ENCODE results near the gene HAGHL. TPM values are rescaled to one million over a fixed set of nuclear protein-coding genes. Genes with fewer than 3 reads are reported as not detected.

Gene HAGHL
- total RNA-seq, 1 experiment from 2014 or later: 2.5 TPM

DNA sequence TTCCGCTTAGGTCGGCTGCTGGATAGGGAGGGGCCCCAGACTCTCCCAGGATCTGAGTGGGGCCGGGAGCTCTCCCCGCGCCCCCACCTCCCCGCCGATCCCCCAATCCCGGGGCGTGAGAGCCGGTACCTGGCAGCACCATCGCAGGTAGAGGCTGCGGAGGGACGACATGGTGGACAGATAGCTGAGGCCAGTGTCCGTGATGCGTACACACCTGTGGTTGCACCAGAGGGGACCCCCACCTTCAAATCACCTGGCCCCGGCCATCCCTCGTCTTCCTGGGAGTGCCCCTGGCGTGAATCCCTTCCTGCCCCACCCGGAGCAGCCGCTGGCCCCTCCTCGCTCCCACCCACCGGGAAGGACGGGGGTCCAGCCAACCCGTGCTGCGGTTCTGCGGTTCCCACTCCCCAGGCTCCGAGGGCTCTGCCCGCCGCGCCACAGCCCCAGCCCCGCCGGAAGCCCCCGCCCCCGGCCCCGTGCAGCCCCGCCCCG lies 32.0 kb upstream of the HAGHL start:
- no peaks in the 10 kb centered on the region for H3K9me3 ChIP-seq (ENCODE audit: low read depth, low read length, poor library complexity, severe bottlenecking)
- intact Hi-C loops (cut with micrococcal nuclease; ENCODE audit: unreplicated experiment): no loop called here
- TF ChIP-seq, protein P1, sequence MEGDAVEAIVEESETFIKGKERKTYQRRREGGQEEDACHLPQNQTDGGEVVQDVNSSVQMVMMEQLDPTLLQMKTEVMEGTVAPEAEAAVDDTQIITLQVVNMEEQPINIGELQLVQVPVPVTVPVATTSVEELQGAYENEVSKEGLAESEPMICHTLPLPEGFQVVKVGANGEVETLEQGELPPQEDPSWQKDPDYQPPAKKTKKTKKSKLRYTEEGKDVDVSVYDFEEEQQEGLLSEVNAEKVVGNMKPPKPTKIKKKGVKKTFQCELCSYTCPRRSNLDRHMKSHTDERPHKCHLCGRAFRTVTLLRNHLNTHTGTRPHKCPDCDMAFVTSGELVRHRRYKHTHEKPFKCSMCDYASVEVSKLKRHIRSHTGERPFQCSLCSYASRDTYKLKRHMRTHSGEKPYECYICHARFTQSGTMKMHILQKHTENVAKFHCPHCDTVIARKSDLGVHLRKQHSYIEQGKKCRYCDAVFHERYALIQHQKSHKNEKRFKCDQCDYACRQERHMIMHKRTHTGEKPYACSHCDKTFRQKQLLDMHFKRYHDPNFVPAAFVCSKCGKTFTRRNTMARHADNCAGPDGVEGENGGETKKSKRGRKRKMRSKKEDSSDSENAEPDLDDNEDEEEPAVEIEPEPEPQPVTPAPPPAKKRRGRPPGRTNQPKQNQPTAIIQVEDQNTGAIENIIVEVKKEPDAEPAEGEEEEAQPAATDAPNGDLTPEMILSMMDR (conservative IDR thresholded peaks at IDR 0.05; ENCODE audit: low read depth, low read length): no peak
- no peak for TF ChIP-seq EZH2 (IDR thresholded peaks at IDR 0.05; ENCODE audit: borderline replicate concordance, low read depth, low read length, poor library complexity, severe bottlenecking)
- peaks cover 14% of the 10 kb centered on the region for H3K4me1 ChIP-seq (ENCODE audit: insufficient read depth, low read length, poor library complexity, severe bottlenecking)
- ChIA-PET POLR2A (ENCODE audit: low non-redundant PET) (no interaction called here), CTCF (no interaction called here)
- H3K27ac ChIP-seq (ENCODE audit: low read depth, low read length, poor library complexity, severe bottlenecking): no peak overlapping the region
- H3K4me3 ChIP-seq (ENCODE audit: low read depth, low read length, poor library complexity, severe bottlenecking): peak overlapping the region; percentile 35
- BruUV-seq (replicated peaks): no TSS peak
- H3K36me3 ChIP-seq (ENCODE audit: insufficient read depth, low read length, poor library complexity, severe bottlenecking): no peaks in the 10 kb centered on the region
- DNase-seq (ENCODE audit: low spot score): no peak
- peaks cover 50% of the 10 kb centered on the region for H3K27me3 ChIP-seq (replicated peaks; ENCODE audit: insufficient read depth, low read depth, low read length, poor library complexity)

DNA sequence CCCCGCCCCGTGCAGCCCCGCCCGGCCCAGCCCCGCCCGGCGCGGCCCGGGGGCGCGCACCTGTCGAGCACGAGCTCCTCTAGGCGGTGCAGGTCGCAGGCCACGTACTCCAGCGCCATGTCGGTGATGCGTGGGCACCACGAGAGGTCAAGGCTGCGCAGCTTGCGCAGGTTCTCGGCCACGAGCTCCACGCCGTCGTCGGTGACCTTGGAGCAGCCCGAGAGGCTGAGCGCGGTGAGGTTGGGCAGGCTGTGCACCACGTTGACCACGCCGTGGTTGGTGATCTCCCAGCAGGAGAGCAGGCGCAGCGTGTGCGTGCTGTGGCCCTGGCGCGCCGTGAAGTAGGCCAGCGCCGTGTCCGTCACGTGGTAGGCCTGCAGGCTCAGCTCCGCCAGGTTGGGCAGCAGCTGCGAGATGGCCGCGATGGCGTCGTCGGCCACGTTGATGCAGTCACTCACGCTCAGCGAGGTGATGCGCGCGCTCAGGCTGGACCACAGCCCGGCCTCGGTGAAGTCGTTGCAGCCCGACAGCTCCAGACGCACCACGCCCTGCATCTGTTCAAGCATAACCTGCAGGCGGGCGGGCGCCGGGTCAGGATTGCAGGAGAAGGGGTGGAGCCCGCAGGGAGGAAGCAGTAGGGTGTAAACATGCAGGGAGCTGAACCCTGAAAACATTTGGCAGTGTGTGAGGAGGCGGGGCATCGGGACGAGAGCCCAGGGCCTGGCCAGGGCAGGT lies 31.4 kb upstream of the HAGHL start:
- no peak overlapping the region for H3K27ac ChIP-seq (ENCODE audit: low read depth, low read length, poor library complexity, severe bottlenecking)
- DNase-seq (ENCODE audit: low spot score): peak; percentile 37
- peaks cover 14% of the 10 kb centered on the region for H3K4me1 ChIP-seq (ENCODE audit: insufficient read depth, low read length, poor library complexity, severe bottlenecking)
- no TSS peak for BruUV-seq (replicated peaks)
- intact Hi-C loops (cut with micrococcal nuclease; ENCODE audit: unreplicated experiment): no loop called here
- no peaks in the 10 kb centered on the region for H3K36me3 ChIP-seq (ENCODE audit: insufficient read depth, low read length, poor library complexity, severe bottlenecking)
- H3K4me3 ChIP-seq (ENCODE audit: low read depth, low read length, poor library complexity, severe bottlenecking): peak overlapping the region; percentile 38
- ChIA-PET POLR2A (ENCODE audit: low non-redundant PET) (interaction anchor here (0.6 kb wide), 1 partner anchor 14 kb away, joined by 3 read pairs; no protein-coding TSS in a partner anchor), CTCF (interaction anchor here (0.7 kb wide), 1 partner anchor 29 kb away, joined by 3 read pairs; no protein-coding TSS in a partner anchor)
- TF ChIP-seq EZH2 (IDR thresholded peaks at IDR 0.05; ENCODE audit: borderline replicate concordance, low read depth, low read length, poor library complexity, severe bottlenecking): no peak
- TF ChIP-seq, protein P1 (conservative IDR thresholded peaks at IDR 0.05; ENCODE audit: low read depth, low read length): no peak
- H3K27me3 ChIP-seq (replicated peaks; ENCODE audit: insufficient read depth, low read depth, low read length, poor library complexity): peaks cover 56% of the 10 kb centered on the region
- no peaks in the 10 kb centered on the region for H3K9me3 ChIP-seq (ENCODE audit: low read depth, low read length, poor library complexity, severe bottlenecking)

DNA sequence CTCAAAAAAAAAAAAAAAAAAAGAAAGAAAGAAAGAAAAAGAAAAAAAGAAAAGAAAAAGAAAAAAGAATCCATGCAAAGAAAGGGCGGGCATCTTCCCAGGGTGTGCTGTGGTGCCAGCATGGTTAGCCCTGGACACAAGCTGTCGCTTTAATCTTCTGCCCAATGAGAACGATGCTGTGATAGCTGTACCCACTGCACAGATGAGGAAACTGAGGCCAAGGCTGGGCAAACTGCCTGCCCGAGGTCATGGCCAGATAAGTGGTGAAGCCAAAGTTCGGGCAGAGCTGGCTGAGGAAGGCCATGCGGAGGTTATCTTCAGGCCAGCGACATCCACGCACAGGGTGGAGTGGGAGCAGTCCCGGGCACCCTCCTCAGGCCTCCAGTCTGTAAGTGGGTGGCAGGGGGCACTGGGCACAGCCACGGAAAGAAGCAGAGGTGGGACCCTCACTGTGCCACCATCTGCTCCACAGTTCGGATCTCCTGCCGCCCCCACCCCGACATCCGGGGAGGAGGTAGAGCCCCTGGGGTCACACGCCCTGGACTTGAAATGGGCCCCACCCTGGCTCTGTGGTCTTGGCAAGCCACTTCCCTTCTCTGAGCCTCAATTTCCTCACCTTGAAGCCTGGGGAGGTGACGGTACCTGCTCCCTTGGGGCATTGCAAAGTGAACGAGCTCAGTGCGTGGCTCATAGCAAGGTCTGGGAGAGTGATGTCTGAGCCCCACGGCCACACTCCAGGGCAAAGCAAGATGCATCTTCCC lies 27.8 kb upstream of the HAGHL start:
- Histone ChIP-seq H3K9me3 (ENCODE audit: low read depth, low read length, poor library complexity, severe bottlenecking) (no peaks in the 10 kb centered on the region), H3K27ac (ENCODE audit: low read depth, low read length, poor library complexity, severe bottlenecking) (no peak overlapping the region), H3K4me3 (ENCODE audit: low read depth, low read length, poor library complexity, severe bottlenecking) (no peak overlapping the region), H3K27me3 (replicated peaks; ENCODE audit: insufficient read depth, low read depth, low read length, poor library complexity) (peaks cover 74% of the 10 kb centered on the region), H3K36me3 (ENCODE audit: insufficient read depth, low read length, poor library complexity, severe bottlenecking) (no peaks in the 10 kb centered on the region), H3K4me1 (ENCODE audit: insufficient read depth, low read length, poor library complexity, severe bottlenecking) (peaks cover 12% of the 10 kb centered on the region)
- DNase-seq (ENCODE audit: low spot score): no peak
- intact Hi-C loops (cut with micrococcal nuclease; ENCODE audit: unreplicated experiment): no loop called here
- ChIA-PET POLR2A (ENCODE audit: low non-redundant PET) (no interaction called here), CTCF (no interaction called here)
- no TSS peak for BruUV-seq (replicated peaks)
- TF ChIP-seq EZH2 (IDR thresholded peaks at IDR 0.05; ENCODE audit: borderline replicate concordance, low read depth, low read length, poor library complexity, severe bottlenecking): no peak
- TF ChIP-seq, protein P1 (conservative IDR thresholded peaks at IDR 0.05; ENCODE audit: low read depth, low read length): no peak

All from A673 (cell line).